ENCODE results near the gene KYAT1. TPM values are rescaled to one million over a fixed set of nuclear protein-coding genes. Genes with fewer than 3 reads are reported as not detected.

Gene KYAT1
- total RNA-seq, 1 donor from 2014 or later = 19.5 TPM

- peaks cover 7% of the 10 kb centered on the region for H3K9me3 Mint-ChIP-seq (ENCODE audit: unreplicated experiment)
- peaks cover 14% of the 10 kb centered on the region for H3K27me3 Mint-ChIP-seq (ENCODE audit: unreplicated experiment)
- no peak for DNase-seq
- H3K27ac Mint-ChIP-seq (ENCODE audit: unreplicated experiment) = no peak overlapping the region
- H3K36me3 Mint-ChIP-seq (ENCODE audit: unreplicated experiment) = no peaks in the 10 kb centered on the region
- no peak for TF ChIP-seq CTCF (IDR thresholded peaks at IDR 0.05; ENCODE audit: partially characterized antibody, unreplicated experiment)
- H3K4me3 Mint-ChIP-seq (ENCODE audit: unreplicated experiment) = no peak overlapping the region
- peaks cover 15% of the 10 kb centered on the region for H3K4me1 Mint-ChIP-seq (ENCODE audit: low read depth, unreplicated experiment)
Observed at GRCh38 chr9:128918921-128919320, 37.2 kb upstream of the KYAT1 start.

GRCh38 chr9:128917151-128917849 is 35.5 kb upstream of the KYAT1 start:
- Mint-ChIP-seq H3K36me3 (ENCODE audit: unreplicated experiment) (no peaks in the 10 kb centered on the region), H3K27ac (ENCODE audit: unreplicated experiment) (no peak overlapping the region), H3K9me3 (ENCODE audit: unreplicated experiment) (peaks cover 10% of the 10 kb centered on the region), H3K4me1 (ENCODE audit: low read depth, unreplicated experiment) (peaks cover 22% of the 10 kb centered on the region), H3K4me3 (ENCODE audit: unreplicated experiment) (no peak overlapping the region), H3K27me3 (ENCODE audit: unreplicated experiment) (peaks cover 18% of the 10 kb centered on the region)
- TF ChIP-seq CTCF (IDR thresholded peaks at IDR 0.05; ENCODE audit: partially characterized antibody, unreplicated experiment) = no peak
- DNase-seq = no peak

- Mint-ChIP-seq H3K9me3 (ENCODE audit: unreplicated experiment) (peaks cover 10% of the 10 kb centered on the region), H3K4me3 (ENCODE audit: unreplicated experiment) (no peak overlapping the region), H3K4me1 (ENCODE audit: low read depth, unreplicated experiment) (peaks cover 19% of the 10 kb centered on the region), H3K27ac (ENCODE audit: unreplicated experiment) (no peak overlapping the region), H3K36me3 (ENCODE audit: unreplicated experiment) (no peaks in the 10 kb centered on the region), H3K27me3 (ENCODE audit: unreplicated experiment) (peaks cover 18% of the 10 kb centered on the region)
- DNase-seq = no peak
- TF ChIP-seq CTCF (IDR thresholded peaks at IDR 0.05; ENCODE audit: partially characterized antibody, unreplicated experiment) = no peak
Observed at GRCh38 chr9:128916745-128917144, 35.0 kb upstream of the KYAT1 start.

- Mint-ChIP-seq H3K4me1 (ENCODE audit: low read depth, unreplicated experiment) (peaks cover 16% of the 10 kb centered on the region), H3K27me3 (ENCODE audit: unreplicated experiment) (peaks cover 18% of the 10 kb centered on the region), H3K27ac (ENCODE audit: unreplicated experiment) (no peak overlapping the region), H3K9me3 (ENCODE audit: unreplicated experiment) (peaks cover 10% of the 10 kb centered on the region), H3K4me3 (ENCODE audit: unreplicated experiment) (no peak overlapping the region), H3K36me3 (ENCODE audit: unreplicated experiment) (no peaks in the 10 kb centered on the region)
- TF ChIP-seq CTCF (IDR thresholded peaks at IDR 0.05; ENCODE audit: partially characterized antibody, unreplicated experiment) = no peak
- DNase-seq = no peak
Observed at GRCh38 chr9:128916204-128916603, 34.5 kb upstream of the KYAT1 start.

GRCh38 chr9:128913995-128914772 is 32.4 kb upstream of the KYAT1 start:
- TF ChIP-seq CTCF (IDR thresholded peaks at IDR 0.05; ENCODE audit: partially characterized antibody, unreplicated experiment) = no peak
- Mint-ChIP-seq H3K9me3 (ENCODE audit: unreplicated experiment) (peaks cover 9% of the 10 kb centered on the region), H3K27me3 (ENCODE audit: unreplicated experiment) (peaks cover 13% of the 10 kb centered on the region), H3K36me3 (ENCODE audit: unreplicated experiment) (no peaks in the 10 kb centered on the region), H3K27ac (ENCODE audit: unreplicated experiment) (no peak overlapping the region), H3K4me1 (ENCODE audit: low read depth, unreplicated experiment) (peaks cover 11% of the 10 kb centered on the region), H3K4me3 (ENCODE audit: unreplicated experiment) (no peak overlapping the region)
- DNase-seq = no peak

Measured in glutamatergic neuron (in vitro differentiated cells).